Fibroblast of mammary gland (primary cell): ENCODE results near the gene CCM2.

Experiments
- DNase-seq: peaks from one replicate; pipeline ENCODE4 v3.0.0-alpha.2; 2010; ENCODE audit warnings: low read depth
- H3K4me3 ChIP-seq: 2 replicates; pipeline ENCODE4 v1.5.1; 2011; ENCODE audit warnings: low read depth, mild to moderate bottlenecking, low read length, moderate library complexity; ENCODE audit not compliant: control insufficient read depth
- CTCF ChIP-seq: conservative IDR thresholded peaks from 2 replicates; pipeline ENCODE4 v1.5.1; 2011; ENCODE audit warnings: low read depth, low read length, inconsistent platforms; ENCODE audit not compliant: control insufficient read depth, insufficient read depth

Gene CCM2

GRCh38 chr7:45092100-45092930 lies 92.3 kb downstream of the CCM2 start:
- no peak for TF ChIP-seq CTCF
- DNase-seq = peak; percentile 37
- H3K4me3 ChIP-seq = no peak overlapping the region

- H3K4me3 ChIP-seq = no peak overlapping the region
- no peak for TF ChIP-seq CTCF
- no peak for DNase-seq
These were observed 92.9 kb downstream of the CCM2 start for GRCh38 chr7:45092931-45093235.

- no peak for TF ChIP-seq CTCF
- DNase-seq = no peak
- H3K4me3 ChIP-seq = no peak overlapping the region
These were observed 99.2 kb downstream of the CCM2 start for GRCh38 chr7:45098983-45099839.

- H3K4me3 ChIP-seq = no peak overlapping the region
- no peak for DNase-seq
- no peak for TF ChIP-seq CTCF
These were observed 100.1 kb downstream of the CCM2 start for GRCh38 chr7:45099891-45100760.

GRCh38 chr7:45100761-45101480 lies 100.9 kb downstream of the CCM2 start:
- TF ChIP-seq CTCF = no peak
- H3K4me3 ChIP-seq = no peak overlapping the region
- no peak for DNase-seq

GRCh38 chr7:45101748-45102147 lies 101.7 kb downstream of the CCM2 start:
- no peak for TF ChIP-seq CTCF
- DNase-seq = no peak
- no peak overlapping the region for H3K4me3 ChIP-seq
